ENCODE results near the gene KRTAP2-2. TPM values are rescaled to one million over a fixed set of nuclear protein-coding genes. Genes with fewer than 3 reads are reported as not detected.

The KRTAP2-2 gene
- total and polyA plus RNA-seq, 12 donors: not detected

GRCh38 chr17:41082626-41083025, 27.6 kb upstream of the KRTAP2-2 start:
- no peaks in the 10 kb centered on the region for H3K36me3 ChIP-seq
- H3K27ac ChIP-seq: no peak overlapping the region
- intact Hi-C loops (cut with DNase I): loop anchor here in 1 of 10 donors (5.0 kb wide), 1 partner anchor 85 kb away; the partner anchor contains the start of gene KRTAP4-3
- no peak overlapping the region for H3K4me3 ChIP-seq
- H3K9me3 ChIP-seq: no peaks in the 10 kb centered on the region
- DNase-seq: no peak
- H3K27me3 ChIP-seq: peaks cover 0 to 22% (median 5%) of the 10 kb centered on the region in 7 donors
- WGBS, 2 donors: 58% methylated on average over 4 of the region's 4 CpGs
- no peak for ATAC-seq
- no peaks in the 10 kb centered on the region for H3K4me1 ChIP-seq
- TF ChIP-seq, protein P1, sequence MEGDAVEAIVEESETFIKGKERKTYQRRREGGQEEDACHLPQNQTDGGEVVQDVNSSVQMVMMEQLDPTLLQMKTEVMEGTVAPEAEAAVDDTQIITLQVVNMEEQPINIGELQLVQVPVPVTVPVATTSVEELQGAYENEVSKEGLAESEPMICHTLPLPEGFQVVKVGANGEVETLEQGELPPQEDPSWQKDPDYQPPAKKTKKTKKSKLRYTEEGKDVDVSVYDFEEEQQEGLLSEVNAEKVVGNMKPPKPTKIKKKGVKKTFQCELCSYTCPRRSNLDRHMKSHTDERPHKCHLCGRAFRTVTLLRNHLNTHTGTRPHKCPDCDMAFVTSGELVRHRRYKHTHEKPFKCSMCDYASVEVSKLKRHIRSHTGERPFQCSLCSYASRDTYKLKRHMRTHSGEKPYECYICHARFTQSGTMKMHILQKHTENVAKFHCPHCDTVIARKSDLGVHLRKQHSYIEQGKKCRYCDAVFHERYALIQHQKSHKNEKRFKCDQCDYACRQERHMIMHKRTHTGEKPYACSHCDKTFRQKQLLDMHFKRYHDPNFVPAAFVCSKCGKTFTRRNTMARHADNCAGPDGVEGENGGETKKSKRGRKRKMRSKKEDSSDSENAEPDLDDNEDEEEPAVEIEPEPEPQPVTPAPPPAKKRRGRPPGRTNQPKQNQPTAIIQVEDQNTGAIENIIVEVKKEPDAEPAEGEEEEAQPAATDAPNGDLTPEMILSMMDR (IDR thresholded peaks at IDR 0.05): no peak

GRCh38 chr17:41076788-41077187, 21.8 kb upstream of the KRTAP2-2 start:
- Histone ChIP-seq H3K36me3 (no peaks in the 10 kb centered on the region), H3K27me3 (peaks cover 3 to 35% (median 13%) of the 10 kb centered on the region in 7 donors), H3K9me3 (no peaks in the 10 kb centered on the region), H3K4me1 (no peaks in the 10 kb centered on the region), H3K27ac (no peak overlapping the region), H3K4me3 (no peak overlapping the region)
- intact Hi-C loops (cut with DNase I): no loop called here
- DNase-seq: no peak
- TF ChIP-seq, protein P1 (IDR thresholded peaks at IDR 0.05): no peak
- ATAC-seq: no peak

DNA sequence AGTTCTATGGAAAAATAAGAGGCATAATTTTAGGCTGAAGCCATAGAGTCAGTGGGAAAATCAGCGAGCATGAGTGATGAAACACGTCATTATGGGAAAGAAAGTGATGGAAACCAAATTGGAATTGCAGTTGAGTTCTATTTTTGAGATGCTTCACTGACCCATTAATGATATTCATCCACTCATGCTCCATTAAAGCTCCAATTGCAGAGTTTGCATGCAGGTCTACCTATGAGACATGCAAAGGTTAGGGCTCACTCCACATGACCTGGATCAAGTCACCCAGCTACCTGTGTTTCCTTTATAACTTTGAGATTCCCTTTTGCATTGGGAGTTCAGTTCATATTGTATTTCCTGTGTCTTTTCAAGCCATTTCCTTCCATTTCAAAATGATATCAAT, 18.6 kb upstream of the KRTAP2-2 start:
- Histone ChIP-seq H3K4me3 (no peak overlapping the region), H3K4me1 (no peaks in the 10 kb centered on the region), H3K9me3 (no peaks in the 10 kb centered on the region), H3K36me3 (no peaks in the 10 kb centered on the region), H3K27me3 (peaks cover 3 to 21% (median 11%) of the 10 kb centered on the region in 7 donors), H3K27ac (no peak overlapping the region)
- WGBS, 2 donors: 88 to 90% methylated on average over 2 of the region's 2 CpGs
- ATAC-seq (no peak), DNase-seq (no peak)
- TF ChIP-seq, protein P1 (IDR thresholded peaks at IDR 0.05): no peak
- intact Hi-C loops (cut with DNase I): no loop called here

DNA sequence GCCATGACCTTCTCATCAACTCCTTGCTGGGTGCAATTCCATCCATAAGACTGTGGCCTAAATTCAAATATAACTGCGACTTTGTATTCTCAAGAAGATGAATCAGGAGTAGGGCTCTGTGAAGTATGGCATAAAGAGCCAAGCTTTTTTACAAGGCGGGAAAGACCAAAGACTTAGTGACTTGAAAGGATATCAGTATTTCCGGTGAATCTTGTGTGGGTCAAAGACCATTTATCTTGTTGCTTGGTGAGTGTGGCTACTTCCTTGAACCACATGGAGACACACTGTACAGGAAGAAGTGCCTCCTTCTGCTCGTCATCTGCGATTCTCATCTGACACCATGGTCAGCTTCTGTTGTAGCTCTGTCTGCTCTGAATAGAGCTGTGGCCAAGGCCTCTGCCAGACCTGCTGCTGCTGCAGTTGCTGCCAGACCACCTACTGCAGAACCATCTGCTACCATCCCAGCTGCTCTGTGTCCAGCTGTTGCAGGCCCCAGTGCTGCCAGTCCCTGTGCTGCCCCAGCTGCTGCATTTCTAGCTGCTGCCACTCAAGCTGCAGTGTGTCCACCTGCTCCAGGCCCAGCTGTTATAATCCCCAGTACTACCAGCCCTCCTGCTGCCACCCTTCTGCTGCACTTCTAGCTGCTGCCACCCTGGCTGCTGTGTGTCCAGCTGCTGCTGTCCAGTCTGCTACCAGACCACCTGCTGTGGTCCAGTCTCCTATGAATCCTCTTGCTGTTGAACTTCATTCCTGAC, 16.8 kb upstream of the KRTAP2-2 start:
- ATAC-seq: no peak
- H3K4me3 ChIP-seq: no peak overlapping the region
- no peaks in the 10 kb centered on the region for H3K36me3 ChIP-seq
- 80 to 86% methylated on average over 5 of the region's 5 CpGs for WGBS, 2 donors
- no peak for DNase-seq
- intact Hi-C loops (cut with DNase I): no loop called here
- H3K27me3 ChIP-seq: peaks cover 0 to 20% (median 8%) of the 10 kb centered on the region in 7 donors
- TF ChIP-seq, protein P1 (IDR thresholded peaks at IDR 0.05): no peak
- no peaks in the 10 kb centered on the region for H3K9me3 ChIP-seq
- H3K27ac ChIP-seq: no peak overlapping the region
- H3K4me1 ChIP-seq: no peaks in the 10 kb centered on the region
